Upper lobe of left lung (tissue), 4 donors: Measurements from ENCODE around the gene SCGB1D4.
"Not testable (repeated sequence)": the region's sequence is repeated elsewhere in the genome, so short reads cannot be mapped to it uniquely, and the experiment has no call there.

Experiments
- EP300 ChIP-seq, 4 donors: sonication (generic); formaldehyde crosslinking; IDR thresholded peaks; one replicate each; pipeline ENCODE4 v1.5.1; 2017; ENCODE audit warnings: antibody characterized with exemption in 4 of 4, control low read depth in 2 of 4
- POLR2A ChIP-seq, 4 donors: fragments of 450-650 bp; IDR thresholded peaks; one replicate each; pipeline ENCODE4 v1.5.1; 2016 to 2017; ENCODE audit warnings: antibody characterized with exemption in 4 of 4, mild to moderate bottlenecking in 2 of 4
- POLR2AphosphoS5 ChIP-seq, 2 donors: sonication (generic); formaldehyde crosslinking; IDR thresholded peaks; one replicate each; pipeline ENCODE4 v1.5.1; 2017; ENCODE audit warnings: antibody characterized with exemption in 2 of 2
- TF ChIP-seq, protein P1 (sequence below), 6 experiments: fragments of 450-650 bp in 4 of 6; fragments of 200-600 bp in 2 of 6; sonication (generic) in 2 of 6; IDR thresholded peaks; one replicate each; pipeline ENCODE4 v1.5.1; 2016 to 2019; ENCODE audit warnings: antibody characterized with exemption in 6 of 6

DNA sequence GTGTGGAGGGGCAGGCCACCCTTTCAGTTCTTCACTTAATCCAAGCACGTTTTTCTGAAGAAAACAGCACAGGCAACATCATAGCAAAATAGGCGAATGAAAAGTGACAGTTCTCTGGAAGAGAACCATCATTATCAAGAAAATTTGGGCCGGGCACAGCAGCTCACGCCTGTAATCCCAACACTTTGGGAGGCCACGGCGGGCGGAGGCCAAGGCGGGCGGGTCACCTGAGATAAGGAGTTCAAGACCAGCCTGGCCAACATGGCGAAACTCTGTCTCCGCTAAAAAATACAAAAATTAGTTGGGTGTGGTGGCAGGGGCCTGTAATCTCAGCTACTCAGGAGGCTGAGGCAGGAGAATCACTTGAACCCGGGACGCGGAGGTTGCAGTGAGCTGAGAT is 28.7 kb upstream of the SCGB1D4 start:
- TF ChIP-seq, protein P1, sequence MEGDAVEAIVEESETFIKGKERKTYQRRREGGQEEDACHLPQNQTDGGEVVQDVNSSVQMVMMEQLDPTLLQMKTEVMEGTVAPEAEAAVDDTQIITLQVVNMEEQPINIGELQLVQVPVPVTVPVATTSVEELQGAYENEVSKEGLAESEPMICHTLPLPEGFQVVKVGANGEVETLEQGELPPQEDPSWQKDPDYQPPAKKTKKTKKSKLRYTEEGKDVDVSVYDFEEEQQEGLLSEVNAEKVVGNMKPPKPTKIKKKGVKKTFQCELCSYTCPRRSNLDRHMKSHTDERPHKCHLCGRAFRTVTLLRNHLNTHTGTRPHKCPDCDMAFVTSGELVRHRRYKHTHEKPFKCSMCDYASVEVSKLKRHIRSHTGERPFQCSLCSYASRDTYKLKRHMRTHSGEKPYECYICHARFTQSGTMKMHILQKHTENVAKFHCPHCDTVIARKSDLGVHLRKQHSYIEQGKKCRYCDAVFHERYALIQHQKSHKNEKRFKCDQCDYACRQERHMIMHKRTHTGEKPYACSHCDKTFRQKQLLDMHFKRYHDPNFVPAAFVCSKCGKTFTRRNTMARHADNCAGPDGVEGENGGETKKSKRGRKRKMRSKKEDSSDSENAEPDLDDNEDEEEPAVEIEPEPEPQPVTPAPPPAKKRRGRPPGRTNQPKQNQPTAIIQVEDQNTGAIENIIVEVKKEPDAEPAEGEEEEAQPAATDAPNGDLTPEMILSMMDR (IDR thresholded peaks at IDR 0.05) = not testable (repeated sequence)
- TF ChIP-seq POLR2A, POLR2AphosphoS5, EP300 (IDR thresholded peaks at IDR 0.05): not testable (repeated sequence)
